AG04449 (cell line): Measurements from ENCODE around the gene OPN1LW.
"Not testable (repeated sequence)": the region's sequence is repeated elsewhere in the genome, so short reads cannot be mapped to it uniquely, and the experiment has no call there.

Source experiments
- CTCF ChIA-PET: fragments of 350-600 bp; formaldehyde crosslinking; extraction: SDS; loops from one replicate; lab custom pipeline; 2021; ENCODE audit warnings: antibody characterized with exemption; lab: Yijun Ruan, JAX
- POLR2A ChIA-PET: fragments of 400-600, 350-600 bp; formaldehyde crosslinking; extraction: SDS; loops from one replicate; lab custom pipeline; 2020; ENCODE audit warnings: antibody characterized with exemption, inconsistent platforms; lab: Yijun Ruan, JAX
- DNase-seq: peaks from one replicate; pipeline ENCODE4 v3.0.0-alpha.2; 2010; ENCODE audit warnings: low read depth, low spot score
- H3K4me3 ChIP-seq: 2 replicates; pipeline ENCODE4 v1.5.1; 2011; ENCODE audit warnings: low read depth, mild to moderate bottlenecking, control low read depth, low read length
- CTCF ChIP-seq: IDR thresholded peaks from one replicate; pipeline ENCODE4 v1.5.1; 2011; ENCODE audit warnings: mild to moderate bottlenecking, moderate library complexity, low read length, control low read depth, inconsistent platforms; ENCODE audit not compliant: insufficient read depth; ENCODE audit errors: missing control alignments

The OPN1LW gene

GRCh38 chrX:154144010-154144409 lies at the start of gene OPN1LW:
Gene OPN1LW, plus strand, starts transcription at chrX:154144243. Its CDS starts 41 bp downstream, at chrX:154144284.
- DNase-seq, POLR2A ChIA-PET, H3K4me3 ChIP-seq, CTCF ChIA-PET: not testable (repeated sequence)

- ChIA-PET POLR2A (no interaction called here), CTCF (interaction anchor here (1.0 kb wide), 1 partner anchor 81 kb away, joined by 4 read pairs; no protein-coding TSS in a partner anchor)
- DNase-seq = no peak
- TF ChIP-seq CTCF = no peak
- no peak overlapping the region for H3K4me3 ChIP-seq
These were observed 49.2 kb upstream of the OPN1LW start for GRCh38 chrX:154094833-154095232.

- H3K4me3 ChIP-seq = peak overlapping the region; percentile 67
- CTCF ChIA-PET = interaction anchor here (1.0 kb wide), 1 partner anchor 82 kb away, joined by 4 read pairs; no protein-coding TSS in a partner anchor
- POLR2A ChIA-PET = interaction anchor here (0.6 kb wide), 1 partner anchor 14 kb away, joined by 4 read pairs; no protein-coding TSS in a partner anchor
- DNase-seq = no peak
- TF ChIP-seq CTCF = no peak
These were observed 47.7 kb upstream of the OPN1LW start for GRCh38 chrX:154096140-154097002.

GRCh38 chrX:154097003-154097588 lies 46.9 kb upstream of the OPN1LW start:
- TF ChIP-seq CTCF = no peak
- ChIA-PET POLR2A (interaction anchor here (0.6 kb wide), 1 partner anchor 14 kb away, joined by 4 read pairs; no protein-coding TSS in a partner anchor), CTCF (interaction anchor here (1.2 kb wide), 1 partner anchor 32 kb away, joined by 3 read pairs; no protein-coding TSS in a partner anchor)
- no peak for DNase-seq
- H3K4me3 ChIP-seq = peak overlapping the region; percentile 67

- TF ChIP-seq CTCF = no peak
- CTCF ChIA-PET = interaction anchor here (1.2 kb wide), 1 partner anchor 31 kb away, joined by 3 read pairs; no protein-coding TSS in a partner anchor
- peak within 1 kb of the TSS; percentile 67 for H3K4me3 ChIP-seq
- POLR2A ChIA-PET = no interaction called here
- peak; percentile 26 for DNase-seq
These were observed 46.2 kb upstream of the OPN1LW start, which contains the start of gene MECP2 for GRCh38 chrX:154097589-154098541. Gene MECP2, minus strand, starts transcription at chrX:154097717.

GRCh38 chrX:154098551-154098950 lies 45.5 kb upstream of the OPN1LW start:
- TF ChIP-seq CTCF = no peak
- H3K4me3 ChIP-seq = no peak overlapping the region
- ChIA-PET CTCF (interaction anchor here (1.2 kb wide), 1 partner anchor 30 kb away, joined by 3 read pairs; no protein-coding TSS in a partner anchor), POLR2A (no interaction called here)
- DNase-seq = no peak
